HepG2 (cell line): ENCODE results near the gene CASP1. TPM values are rescaled to one million over a fixed set of nuclear protein-coding genes. Genes with fewer than 3 reads are reported as not detected.
A peak's percentile ranks its signal among the peaks of the same experiment; 100 is the strongest.

Experiments used
- ASH2L ChIP-seq: fragments of 300-600, 200-600 bp; sonication (generic); IDR thresholded peaks from 2 replicates; pipeline ENCODE4 v1.7.0; 2017; ENCODE audit warnings: low read depth, mild to moderate bottlenecking, moderate library complexity, mixed read lengths, low read length; ENCODE audit not compliant: insufficient read length
- DPF2 ChIP-seq: sonication (generic); formaldehyde crosslinking; IDR thresholded peaks from 2 replicates; pipeline ENCODE4 v1.4.0; 2020; ENCODE audit warnings: mild to moderate bottlenecking, low read depth, missing genetic modification reagents, borderline replicate concordance
- GTF3A ChIP-seq: sonication (generic); formaldehyde crosslinking; conservative IDR thresholded peaks from 2 replicates; pipeline ENCODE4 v1.4.0; 2020; ENCODE audit warnings: mild to moderate bottlenecking, missing genetic modification reagents
- HNF4G ChIP-seq, 2 experiments: sonication (generic) in 1 of 2; formaldehyde crosslinking in 1 of 2; IDR thresholded peaks; 2 replicates each; pipeline versions ENCODE4 v1.4.0 to v1.6.1; 2011 to 2020; ENCODE audit warnings: borderline replicate concordance in 2 of 2, low read depth in 2 of 2, mild to moderate bottlenecking in 2 of 2, low read length in 1 of 2, missing genetic modification reagents in 1 of 2, moderate library complexity in 1 of 2
- NR2F6 ChIP-seq, 2 experiments: IDR thresholded peaks; 2 replicates each; pipeline ENCODE4 v1.6.1; 2016; ENCODE audit warnings: antibody characterized with exemption in 1 of 2, mild to moderate bottlenecking in 1 of 2
- PAWR ChIP-seq: sonication (generic); formaldehyde crosslinking; IDR thresholded peaks from 2 replicates; pipeline ENCODE4 v1.4.0; 2020; ENCODE audit warnings: missing genetic modification reagents, mild to moderate bottlenecking, borderline replicate concordance
- PPARG ChIP-seq: conservative IDR thresholded peaks from 2 replicates; pipeline ENCODE4 v1.6.1; 2016; ENCODE audit warnings: missing biosample characterization, missing genetic modification reagents
- SNAI1 ChIP-seq: sonication (generic); formaldehyde crosslinking; IDR thresholded peaks from 2 replicates; pipeline ENCODE4 v1.5.0; 2020; ENCODE audit warnings: mild to moderate bottlenecking, missing genetic modification reagents, borderline replicate concordance
- ZBTB40 ChIP-seq, 2 experiments: fragments of 450-650 bp in 1 of 2; sonication (generic) in 1 of 2; formaldehyde crosslinking in 1 of 2; IDR thresholded peaks; 2 replicates each; pipeline versions ENCODE4 v1.6.1 to v1.8.0; 2016 to 2022; ENCODE audit warnings: antibody characterized with exemption in 1 of 2, mild to moderate bottlenecking in 1 of 2, missing genetic modification reagents in 1 of 2
- ZBTB7B ChIP-seq: sonication (generic); formaldehyde crosslinking; IDR thresholded peaks from 2 replicates; pipeline ENCODE4 v1.4.0; 2020; ENCODE audit warnings: missing genetic modification reagents
- ZFP1 ChIP-seq: IDR thresholded peaks from 2 replicates; pipeline ENCODE4 v1.6.1; 2016
- ZNF121 ChIP-seq: sonication (generic); formaldehyde crosslinking; IDR thresholded peaks from 2 replicates; pipeline ENCODE4 v1.5.0; 2020; ENCODE audit warnings: mild to moderate bottlenecking, missing genetic modification reagents
- ZNF205 ChIP-seq: IDR thresholded peaks from 2 replicates; pipeline ENCODE4 v1.6.1; 2018; ENCODE audit warnings: missing biosample characterization, missing genetic modification reagents
- ZNF382 ChIP-seq: sonication (generic); formaldehyde crosslinking; IDR thresholded peaks from 2 replicates; pipeline ENCODE4 v1.5.0; 2020; ENCODE audit warnings: missing genetic modification reagents, mild to moderate bottlenecking, borderline replicate concordance
- polyA plus RNA-seq, 8 experiments: library from polyadenylated mRNA; depleted of rRNA in 3 of 8; stranded (reverse) in 7 of 8; unstranded in 1 of 8; fragments of >200 nt; fragmentation: Illumina TruSeq in 4 of 8; extraction: Trizol in 4 of 8; gene quantifications; 2 replicates each; pipeline versions ENCODE4 v1.2.1 to v1.2.3, GENCODE V29; 2011 to 2016; ENCODE audit warnings: low read depth in 4 of 8, missing spikeins in 1 of 8, mixed read lengths in 1 of 8; ENCODE audit not compliant: insufficient read depth in 1 of 8
- total RNA-seq, 5 experiments: library from RNA; depleted of rRNA; stranded (reverse); fragments of >200 nt; fragmentation: Illumina TruSeq; extraction: Trizol; gene quantifications; 2 replicates each; pipeline ENCODE4 v1.2.3, GENCODE V29; 2016; ENCODE audit warnings: low read depth in 1 of 5
- TF ChIP-seq, protein P1 (sequence below): sonication (generic); formaldehyde crosslinking; IDR thresholded peaks from 2 replicates; pipeline ENCODE4 v1.5.0; 2020; ENCODE audit warnings: mild to moderate bottlenecking, missing genetic modification reagents, borderline replicate concordance
- TF ChIP-seq, protein P2 (sequence below), 2 experiments: fragments of 450-650 bp in 1 of 2; sonication (generic) in 1 of 2; formaldehyde crosslinking; IDR thresholded peaks; 2 replicates each; pipeline versions ENCODE4 v1.5.0 to v1.8.0; 2020 to 2022; ENCODE audit warnings: mild to moderate bottlenecking in 1 of 2, missing genetic modification reagents in 1 of 2

CASP1 gene
- total and polyA plus RNA-seq, 2 of the 13 experiments (the other 11 are each of a cell fraction or from before 2014, with no cell fraction given) = 0.34 to 5.2 TPM

DNA sequence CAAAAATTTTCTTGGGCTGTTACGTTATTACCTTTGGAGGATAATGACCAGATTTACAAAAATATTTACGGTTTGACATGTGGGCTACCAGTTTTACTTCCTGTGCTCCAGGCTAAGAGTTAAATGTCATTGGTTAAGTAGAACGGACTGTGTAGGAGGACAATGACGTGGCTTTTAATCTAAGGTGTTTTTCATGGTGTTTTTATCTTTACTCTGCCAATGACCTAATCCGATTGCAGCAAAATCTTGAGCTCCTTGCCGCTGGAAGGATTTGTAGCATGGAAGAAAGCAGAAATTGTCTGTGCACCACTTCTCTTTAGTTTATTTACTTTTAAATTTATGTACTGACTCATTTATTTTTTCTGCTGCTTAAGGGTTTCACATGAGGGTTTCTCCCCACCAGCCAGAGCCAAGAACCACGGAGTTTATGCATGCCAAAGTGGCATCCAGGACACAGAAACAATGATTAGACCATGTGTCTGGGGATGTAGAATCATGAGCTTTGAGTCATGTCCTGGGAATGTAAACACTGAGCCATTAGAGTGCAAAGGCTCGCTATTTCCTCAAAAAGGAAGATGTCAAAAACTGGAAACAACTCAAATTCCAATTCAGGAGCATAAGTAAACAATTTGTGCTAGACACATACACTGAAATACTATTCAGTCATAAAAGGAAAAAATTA is 12.1 kb upstream of the CASP1 start (continued):
- TF ChIP-seq ZBTB40 (IDR thresholded peaks at IDR 0.05) = no peak
- no peak for TF ChIP-seq ZBTB40 (CRISPR knock-in tag; IDR thresholded peaks at IDR 0.05)
- TF ChIP-seq, protein P1, sequence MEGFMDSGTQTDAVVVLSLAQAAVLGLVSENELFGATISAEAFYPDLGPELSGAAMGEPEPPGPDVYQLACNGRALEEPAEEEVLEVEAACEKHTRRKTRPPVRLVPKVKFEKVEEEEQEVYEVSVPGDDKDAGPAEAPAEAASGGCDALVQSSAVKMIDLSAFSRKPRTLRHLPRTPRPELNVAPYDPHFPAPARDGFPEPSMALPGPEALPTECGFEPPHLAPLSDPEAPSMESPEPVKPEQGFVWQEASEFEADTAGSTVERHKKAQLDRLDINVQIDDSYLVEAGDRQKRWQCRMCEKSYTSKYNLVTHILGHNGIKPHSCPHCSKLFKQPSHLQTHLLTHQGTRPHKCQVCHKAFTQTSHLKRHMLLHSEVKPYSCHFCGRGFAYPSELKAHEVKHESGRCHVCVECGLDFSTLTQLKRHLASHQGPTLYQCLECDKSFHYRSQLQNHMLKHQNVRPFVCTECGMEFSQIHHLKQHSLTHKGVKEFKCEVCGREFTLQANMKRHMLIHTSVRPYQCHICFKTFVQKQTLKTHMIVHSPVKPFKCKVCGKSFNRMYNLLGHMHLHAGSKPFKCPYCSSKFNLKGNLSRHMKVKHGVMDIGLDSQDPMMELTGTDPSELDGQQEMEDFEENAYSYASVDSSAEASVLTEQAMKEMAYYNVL (CRISPR knock-in tag) = peak; percentile 74; the same call in 1 of the 2 replicates
- TF ChIP-seq ZNF205 (CRISPR knock-in tag) = peak; percentile 88; the same call in 1 of the 2 replicates
- no peak; the same call in 1 of the 2 replicates for TF ChIP-seq ZBTB7B (CRISPR knock-in tag)
- TF ChIP-seq, protein P2, sequence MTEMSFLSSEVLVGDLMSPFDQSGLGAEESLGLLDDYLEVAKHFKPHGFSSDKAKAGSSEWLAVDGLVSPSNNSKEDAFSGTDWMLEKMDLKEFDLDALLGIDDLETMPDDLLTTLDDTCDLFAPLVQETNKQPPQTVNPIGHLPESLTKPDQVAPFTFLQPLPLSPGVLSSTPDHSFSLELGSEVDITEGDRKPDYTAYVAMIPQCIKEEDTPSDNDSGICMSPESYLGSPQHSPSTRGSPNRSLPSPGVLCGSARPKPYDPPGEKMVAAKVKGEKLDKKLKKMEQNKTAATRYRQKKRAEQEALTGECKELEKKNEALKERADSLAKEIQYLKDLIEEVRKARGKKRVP (CRISPR knock-in tag; IDR thresholded peaks at IDR 0.05) = peak in 1 of 2 experiments; percentile 61; a peak in 1 of 4 replicates
- no peak for TF ChIP-seq PAWR (CRISPR knock-in tag)
- peak; percentile 82; the same call in 1 of the 2 replicates for TF ChIP-seq ZFP1 (CRISPR knock-in tag)
- TF ChIP-seq GTF3A (CRISPR knock-in tag) = no peak
- TF ChIP-seq ZNF382 (CRISPR knock-in tag) = no peak
- TF ChIP-seq NR2F6 (IDR thresholded peaks at IDR 0.05) = peak; percentile 35; the same call in 1 of the 2 replicates
- TF ChIP-seq NR2F6 (CRISPR knock-in tag; IDR thresholded peaks at IDR 0.05) = peak; percentile 62
- peak; percentile 89 for TF ChIP-seq DPF2 (CRISPR knock-in tag)
- peak; percentile 81 for TF ChIP-seq HNF4G (IDR thresholded peaks at IDR 0.05; ENCODE audit: borderline replicate concordance, low read depth, low read length)
- TF ChIP-seq HNF4G (CRISPR knock-in tag; IDR thresholded peaks at IDR 0.05; ENCODE audit: borderline replicate concordance, low read depth) = peak; percentile 54; the same call in 1 of the 2 replicates
- peak; percentile 72; the same call in 1 of the 2 replicates for TF ChIP-seq PPARG (CRISPR knock-in tag)
- TF ChIP-seq ZNF121 (CRISPR knock-in tag) = no peak
- no peak for TF ChIP-seq SNAI1 (CRISPR knock-in tag)
- TF ChIP-seq ASH2L = no peak
